HG03097 (cell line): ENCODE measurements around the gene GOLGA6L10.
"Not testable (repeated sequence)": the region's sequence is repeated elsewhere in the genome, so short reads cannot be mapped to it uniquely, and the experiment has no call there.

Source experiments
- ATAC-seq: cut with Tn5 transposase; IDR thresholded peaks from one replicate; pipeline ENCODE4 v1.9.1; 2021; ENCODE audit not compliant: unreplicated experiment, low FRiP score

The GOLGA6L10 gene

DNA sequence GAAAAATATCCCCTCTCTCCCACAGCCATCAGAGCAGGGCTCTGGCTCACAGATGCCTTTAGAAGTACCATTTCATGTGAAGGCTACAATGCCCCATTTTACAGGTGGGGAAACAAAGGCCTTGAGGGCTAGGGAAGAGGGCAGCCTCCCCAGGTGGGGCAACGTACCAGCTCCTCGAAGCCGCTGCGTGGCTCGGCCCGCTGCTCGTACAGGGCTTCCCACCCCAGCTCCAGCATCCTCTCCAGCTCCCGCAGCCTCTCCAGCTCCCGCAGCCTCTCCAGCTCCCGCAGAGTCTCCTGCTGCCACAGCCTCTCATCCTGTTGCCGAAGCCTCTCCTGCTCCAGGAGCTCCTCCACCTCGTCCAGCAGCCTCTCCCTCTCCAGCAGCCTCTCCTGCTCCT is 4.9 kb downstream of the GOLGA6L10 start:
- ATAC-seq: not testable (repeated sequence)

DNA sequence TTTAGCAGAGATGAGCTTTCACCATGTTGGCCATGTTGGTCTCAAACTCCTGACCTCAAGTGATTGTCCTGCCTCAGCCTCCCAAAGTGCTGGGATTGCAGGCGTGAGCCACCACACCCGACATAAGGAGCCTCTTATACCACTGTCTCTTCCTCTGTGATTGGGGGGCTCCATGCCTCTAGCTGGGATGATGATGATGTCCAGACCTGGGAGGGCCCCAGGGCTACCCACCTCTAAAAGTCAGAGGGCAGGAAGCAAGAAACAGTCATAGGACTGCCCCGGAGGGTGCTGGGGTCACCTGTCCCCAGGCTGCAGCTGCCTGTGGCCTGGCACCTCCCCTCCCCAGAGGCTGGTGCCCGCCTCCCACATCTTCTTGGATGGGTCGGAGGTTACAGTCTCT is 5.4 kb downstream of the GOLGA6L10 start:
- not testable (repeated sequence) for ATAC-seq

DNA sequence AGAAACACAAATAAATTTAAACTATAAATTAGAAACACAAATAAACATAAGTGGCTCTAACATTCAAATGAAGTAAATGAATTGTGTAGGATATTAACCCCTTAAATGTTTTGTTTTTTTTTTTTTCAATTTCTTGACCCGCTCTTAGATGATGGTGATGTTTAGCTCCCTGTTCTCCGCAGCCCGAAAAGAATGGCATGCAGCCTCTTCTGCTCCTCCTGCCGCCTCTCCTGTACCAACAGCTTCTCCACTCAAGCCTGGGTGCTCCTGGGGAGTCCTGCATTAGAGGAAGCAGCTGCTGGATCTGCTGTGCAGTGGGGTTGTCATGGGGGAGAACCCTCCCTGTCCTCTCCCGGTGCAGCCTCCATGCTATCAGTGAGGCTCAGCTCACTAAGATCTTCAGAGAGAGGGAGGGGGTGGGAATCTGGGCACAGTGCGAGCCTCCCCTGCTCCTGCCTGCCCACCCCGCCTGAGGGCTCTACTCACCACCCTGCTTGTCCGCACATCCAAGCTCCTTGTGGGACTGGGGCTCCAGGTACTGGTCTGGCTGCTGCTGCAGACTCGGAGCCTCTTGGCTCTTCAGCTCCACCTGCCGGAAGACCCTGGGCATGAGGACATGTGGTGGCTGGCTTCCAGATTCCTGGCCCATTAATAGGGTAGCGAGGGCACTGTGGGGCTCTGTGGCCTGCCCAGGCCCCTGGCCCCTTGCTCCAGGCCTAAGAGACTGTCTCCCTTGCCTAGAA is 6.5 kb downstream of the GOLGA6L10 start:
- ATAC-seq: not testable (repeated sequence)

DNA sequence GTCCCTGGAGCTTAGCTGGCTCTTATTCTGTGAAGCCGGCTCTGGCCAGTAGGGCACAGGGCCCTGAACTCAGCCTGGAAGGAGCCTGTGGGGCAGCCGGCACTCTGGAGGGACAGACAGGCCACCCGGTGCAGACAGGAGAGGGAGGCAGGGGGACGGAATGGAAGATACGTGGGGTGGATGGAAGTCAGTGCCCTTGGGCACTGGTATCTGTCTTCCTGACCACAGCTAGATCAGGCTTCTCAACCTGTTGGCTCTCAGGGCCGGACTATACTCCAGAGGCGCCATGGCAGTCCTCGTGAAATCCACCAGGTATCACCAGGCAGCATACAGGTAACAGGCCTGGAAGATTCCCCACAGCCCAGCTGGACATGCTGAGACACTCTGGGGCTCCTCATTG is 10.7 kb downstream of the GOLGA6L10 start:
- ATAC-seq: not testable (repeated sequence)

DNA sequence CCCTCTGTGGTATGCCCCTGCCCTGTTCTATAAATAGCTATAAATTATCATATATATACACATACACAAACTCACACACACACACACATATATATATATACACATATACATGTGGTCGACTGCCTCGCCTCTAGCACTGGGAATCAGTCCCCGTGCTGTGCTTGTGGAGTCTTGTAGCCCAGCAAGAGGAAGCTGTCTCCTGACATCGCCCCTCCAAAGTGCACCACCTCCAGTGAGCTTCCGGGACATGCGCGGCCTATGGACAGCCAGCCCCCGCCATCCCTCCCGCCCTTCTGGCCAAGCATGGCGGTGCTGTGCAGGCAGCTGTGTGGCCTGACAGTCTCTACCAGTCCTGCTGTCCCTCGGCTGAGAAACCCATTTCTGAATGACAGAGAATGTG is 11.2 kb downstream of the GOLGA6L10 start:
- not testable (repeated sequence) for ATAC-seq

DNA sequence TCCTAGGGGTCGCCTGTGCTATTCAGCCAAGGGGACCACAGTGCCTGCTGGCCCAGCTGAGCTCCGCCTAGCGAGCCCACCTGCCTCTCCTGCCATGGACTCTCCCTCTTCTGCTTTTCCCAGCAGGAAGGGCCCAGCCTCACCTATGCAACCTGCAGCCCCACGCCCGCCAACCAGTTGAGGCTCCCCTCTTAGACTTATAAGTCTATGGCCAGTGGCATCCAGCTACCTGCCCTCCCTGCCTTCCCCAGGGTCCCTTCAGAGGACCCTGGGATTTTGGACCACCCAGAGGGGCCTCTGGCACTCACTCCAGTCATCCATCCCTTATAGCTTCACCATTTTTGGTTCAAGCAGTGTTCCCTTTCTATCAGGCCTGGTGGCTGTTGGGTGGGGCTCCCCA is 12.2 kb downstream of the GOLGA6L10 start:
- not testable (repeated sequence) for ATAC-seq

DNA sequence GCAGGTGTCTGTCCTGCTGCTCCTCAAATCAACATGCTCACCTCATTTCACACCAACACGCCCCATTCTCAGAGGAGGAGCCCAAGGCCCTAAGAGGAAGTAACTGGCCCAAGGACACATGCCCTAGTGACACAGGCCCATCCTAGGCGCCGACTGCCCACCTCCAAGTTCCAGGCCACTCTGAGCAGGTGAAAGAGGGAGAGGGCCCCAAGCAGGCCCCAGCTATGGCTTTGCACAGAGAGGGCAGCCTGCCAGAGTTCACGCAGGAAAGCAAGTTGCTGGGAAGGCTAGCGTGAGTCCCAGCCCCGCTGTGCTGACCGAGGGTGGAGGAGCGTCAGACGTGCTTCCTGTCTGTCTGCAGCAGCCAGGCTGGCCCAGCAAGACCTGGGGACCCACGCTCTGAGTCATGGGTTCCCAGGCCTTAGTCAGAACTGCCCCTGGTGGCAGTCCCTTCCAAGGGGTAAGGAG is 13.1 kb downstream of the GOLGA6L10 start:
- peak; percentile 66 for ATAC-seq

DNA sequence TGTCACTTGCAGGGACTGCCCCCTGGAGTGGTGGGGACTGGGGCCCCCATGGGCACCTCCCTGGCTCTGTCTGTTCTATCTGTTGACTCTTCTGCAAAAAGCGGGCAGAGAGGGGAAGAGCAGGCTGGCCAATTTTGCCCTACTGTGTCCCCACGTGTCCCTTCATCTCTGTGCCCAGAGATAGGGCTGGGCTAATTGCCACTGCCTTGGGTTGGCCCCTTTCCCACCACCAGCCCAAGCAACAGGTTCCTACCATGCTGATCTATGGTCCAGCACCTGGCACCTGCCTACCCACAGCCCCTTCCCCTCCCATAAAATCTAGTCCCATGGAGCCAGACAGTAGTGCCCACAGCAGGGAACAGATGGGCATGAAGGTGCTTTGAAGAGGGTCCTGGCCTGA is 14.3 kb downstream of the GOLGA6L10 start:
- ATAC-seq: not testable (repeated sequence)

DNA sequence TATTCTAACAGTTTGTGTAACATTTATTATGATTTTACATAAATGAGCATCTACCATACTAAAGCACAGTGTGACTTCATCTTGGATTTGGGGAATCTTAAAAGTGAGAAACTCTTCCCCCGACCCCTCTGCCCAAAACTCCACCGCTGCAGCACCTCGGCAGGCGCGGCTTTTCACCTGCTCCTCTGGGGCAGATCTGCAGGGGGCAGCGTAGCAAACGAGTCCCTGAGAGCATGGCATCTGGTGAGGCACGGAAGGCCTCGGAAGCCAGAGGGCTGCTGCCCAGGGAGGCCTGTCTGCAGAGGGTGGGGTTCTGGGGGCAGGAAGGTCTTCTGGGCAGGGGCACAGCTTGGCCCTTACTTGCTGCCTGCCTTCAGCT is 14.7 kb downstream of the GOLGA6L10 start:
- ATAC-seq: not testable (repeated sequence)

DNA sequence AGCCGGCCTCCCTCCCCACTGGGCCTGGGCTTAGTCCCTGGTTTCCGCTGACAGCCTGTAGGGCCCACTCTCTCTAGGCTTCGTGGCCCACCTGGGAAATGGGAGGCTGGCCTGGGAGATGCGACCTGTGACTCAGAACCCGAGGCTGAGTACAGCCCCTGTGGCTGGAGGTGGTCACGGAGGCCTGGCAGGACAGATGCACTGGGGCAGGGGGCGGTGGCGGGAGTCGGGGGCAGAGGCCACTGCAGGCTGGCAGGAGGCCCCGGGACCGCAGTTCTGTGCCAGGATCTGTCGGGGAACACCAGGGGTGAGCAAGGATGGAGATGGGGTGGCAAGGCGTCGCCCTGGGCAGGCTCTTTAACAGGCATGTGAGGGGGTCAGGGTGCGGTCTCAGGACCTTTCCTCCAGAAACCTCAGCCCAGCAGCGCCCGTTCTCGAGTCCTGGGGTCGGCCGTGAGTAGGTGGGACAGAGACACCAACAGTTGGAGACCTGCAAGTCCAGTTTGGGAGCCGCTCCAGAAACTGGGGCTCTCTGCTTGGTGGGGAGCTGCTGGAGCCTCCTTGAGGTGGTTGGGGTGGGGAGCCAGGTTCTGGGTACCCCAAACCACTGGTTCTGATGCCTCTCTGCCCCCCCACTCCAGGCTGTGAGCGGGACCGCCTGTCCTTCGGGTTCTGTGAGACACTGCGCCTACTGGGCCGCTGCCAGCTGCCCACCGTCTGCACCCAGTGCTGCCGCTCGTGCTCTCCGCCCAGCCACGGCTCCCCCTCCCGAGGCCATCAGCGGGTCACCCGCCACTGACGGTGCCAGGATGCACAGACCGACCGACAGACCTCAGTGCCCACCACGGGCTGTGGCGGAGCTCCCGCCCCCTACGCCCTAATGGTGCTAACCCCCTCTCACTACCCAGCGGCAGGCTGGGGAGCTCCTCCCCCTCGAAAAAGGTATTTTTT is 15.4 kb downstream of the GOLGA6L10 start:
- ATAC-seq: not testable (repeated sequence)

DNA sequence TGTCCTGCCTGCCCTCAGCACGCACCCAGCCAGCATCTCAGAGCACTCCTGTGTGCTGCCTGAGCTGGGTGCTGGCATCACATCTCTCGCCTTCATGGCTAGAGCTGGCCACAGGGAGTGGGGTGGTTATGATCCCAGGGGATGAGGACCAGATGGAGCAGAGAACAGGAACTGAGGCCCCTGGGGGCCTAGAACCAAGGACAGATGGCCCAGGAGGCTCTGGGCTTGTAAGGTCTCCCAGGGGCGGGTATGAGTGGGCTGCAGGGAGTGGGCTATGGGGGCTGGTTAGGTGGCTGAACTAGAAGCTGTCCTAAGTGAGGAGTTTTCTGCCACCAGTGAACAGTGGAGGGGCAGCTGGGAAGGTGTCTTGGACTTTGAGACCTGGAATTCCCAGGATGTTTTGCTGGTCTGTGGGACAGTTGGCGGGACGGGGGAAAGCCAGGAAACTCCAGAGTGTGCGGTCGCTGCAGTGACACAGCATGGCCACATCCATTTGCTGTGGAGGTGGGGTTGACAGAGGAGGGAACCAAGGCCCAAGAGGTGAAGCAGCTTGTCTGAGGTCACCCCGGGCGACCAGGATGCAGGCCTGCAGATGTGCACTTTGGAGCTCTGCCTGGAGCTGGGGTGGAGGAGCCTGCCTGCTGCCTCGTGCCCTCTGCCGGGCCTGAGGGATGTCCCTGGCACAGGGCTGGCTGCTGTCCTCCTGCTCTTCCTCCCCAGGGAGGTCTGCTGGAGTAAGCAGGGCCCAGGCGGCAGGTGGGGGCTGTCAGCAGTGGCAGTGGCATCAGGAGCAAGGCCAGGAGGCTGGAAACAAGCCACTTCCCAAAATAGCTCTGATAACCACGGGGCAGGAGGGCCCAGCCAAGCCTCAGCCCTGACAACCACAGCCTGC is 16.3 kb downstream of the GOLGA6L10 start:
- ATAC-seq: not testable (repeated sequence)

DNA sequence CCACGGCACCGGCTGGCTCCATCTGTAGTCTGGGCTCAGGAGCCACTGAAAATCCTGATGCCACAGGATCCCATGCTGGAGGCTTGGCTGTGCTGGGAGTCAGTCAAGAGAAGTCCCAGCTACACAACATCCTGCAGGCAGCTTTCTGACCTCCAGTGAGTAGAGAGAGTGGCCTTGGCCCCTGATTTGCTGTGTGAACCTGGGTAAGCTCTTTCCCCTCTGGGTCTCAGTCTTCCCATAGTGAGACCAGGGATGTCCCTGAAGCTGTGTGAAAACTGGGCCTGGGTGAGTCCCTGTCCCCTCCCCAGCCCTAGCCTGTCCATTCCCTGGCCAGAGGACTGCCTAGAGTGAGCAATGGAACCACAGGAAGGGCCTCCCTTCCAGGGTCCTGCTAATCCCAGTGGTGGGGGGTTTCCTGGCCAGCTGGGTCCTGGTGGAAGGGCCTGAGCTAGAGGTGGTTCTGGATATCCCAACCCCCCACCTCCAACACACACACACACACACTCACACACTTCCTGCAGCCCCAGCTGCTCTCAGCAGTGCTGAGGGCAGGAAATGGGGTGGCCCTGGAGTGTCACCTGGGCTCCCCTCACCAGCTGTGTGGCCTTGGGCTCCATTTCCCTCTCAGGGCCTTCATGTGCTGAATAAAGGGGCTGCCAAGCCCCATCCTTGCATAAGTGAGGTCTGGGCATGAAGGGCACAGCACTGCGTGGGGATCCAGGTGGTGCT is 17.5 kb downstream of the GOLGA6L10 start:
- ATAC-seq: not testable (repeated sequence)

DNA sequence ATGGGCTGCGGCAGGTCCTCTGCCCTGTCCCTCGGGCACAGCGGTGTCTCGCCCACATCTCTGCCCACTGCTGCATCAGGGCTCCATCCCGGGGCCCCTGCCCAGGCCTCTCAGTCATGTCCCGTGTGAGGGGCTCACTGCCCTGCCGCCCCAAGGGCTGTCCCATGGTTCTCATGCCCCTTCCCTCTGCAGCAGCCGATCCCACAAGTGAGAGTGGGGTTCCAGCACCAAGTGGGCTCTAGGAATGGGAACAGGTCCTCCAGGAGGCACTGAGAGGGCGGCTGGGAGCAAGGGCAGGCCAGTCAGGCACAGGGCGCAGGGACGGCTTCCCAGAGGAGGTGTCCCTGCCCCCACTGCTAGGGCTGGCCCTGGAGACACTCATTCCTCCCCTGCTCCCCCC is 18.4 kb downstream of the GOLGA6L10 start:
- not testable (repeated sequence) for ATAC-seq

DNA sequence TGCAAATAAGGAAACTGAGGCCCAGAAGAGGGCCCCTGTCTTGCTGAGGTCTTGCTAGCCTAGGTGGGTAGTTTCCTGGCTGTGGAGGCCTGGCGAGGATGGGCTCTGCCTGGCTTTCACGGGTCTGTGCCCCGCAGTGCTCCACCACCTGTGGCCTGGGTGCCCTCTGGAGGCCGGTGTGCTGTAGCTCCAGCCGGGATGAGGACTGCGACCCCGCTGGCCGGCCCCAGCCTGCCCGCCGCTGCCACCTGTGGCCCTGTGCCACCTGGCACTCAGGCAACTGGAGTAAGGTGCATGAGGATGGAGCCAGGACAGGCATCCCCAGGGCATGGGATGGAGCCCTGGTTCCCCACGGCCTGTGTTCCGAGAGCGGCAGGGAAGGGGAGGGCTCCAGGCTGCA is 20.2 kb downstream of the GOLGA6L10 start:
- ATAC-seq: not testable (repeated sequence)

DNA sequence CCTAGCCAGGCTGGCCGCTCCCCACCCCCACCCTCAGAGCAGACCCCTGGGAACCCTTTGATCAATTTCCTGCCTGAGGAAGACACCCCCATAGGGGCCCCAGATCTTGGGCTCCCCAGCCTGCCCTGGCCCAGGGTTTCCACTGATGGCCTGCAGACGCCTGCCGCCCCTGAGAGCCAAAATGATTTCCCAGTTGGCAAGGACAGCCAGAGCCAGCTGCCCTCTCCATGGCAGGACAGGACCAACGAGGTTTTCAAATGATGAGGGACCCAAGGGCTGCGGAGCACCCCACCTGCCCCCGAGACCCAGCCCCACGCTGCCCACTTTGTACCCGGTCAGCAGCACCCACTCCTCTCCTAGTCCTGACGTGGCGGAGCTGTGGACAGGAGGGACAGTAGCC is 21.9 kb downstream of the GOLGA6L10 start:
- not testable (repeated sequence) for ATAC-seq

DNA sequence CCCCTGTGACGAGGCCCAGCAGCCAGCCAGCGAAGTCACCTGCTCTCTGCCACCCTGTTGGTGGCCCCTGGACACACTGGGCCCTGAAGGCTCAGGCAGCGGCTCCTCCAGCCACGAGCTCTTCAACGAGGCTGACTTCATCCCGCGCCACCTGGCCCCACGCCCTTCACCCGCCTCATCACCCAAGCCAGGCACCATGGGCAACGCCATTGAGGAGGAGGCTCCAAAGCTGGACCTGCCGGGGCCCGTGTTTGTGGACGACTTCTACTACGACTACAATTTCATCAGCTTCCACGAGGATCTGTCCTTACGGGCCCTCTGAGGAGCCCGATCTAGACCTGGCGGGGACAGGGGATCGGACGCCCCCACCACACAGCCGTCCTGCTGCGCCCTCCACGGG is 22.4 kb downstream of the GOLGA6L10 start:
- not testable (repeated sequence) for ATAC-seq

DNA sequence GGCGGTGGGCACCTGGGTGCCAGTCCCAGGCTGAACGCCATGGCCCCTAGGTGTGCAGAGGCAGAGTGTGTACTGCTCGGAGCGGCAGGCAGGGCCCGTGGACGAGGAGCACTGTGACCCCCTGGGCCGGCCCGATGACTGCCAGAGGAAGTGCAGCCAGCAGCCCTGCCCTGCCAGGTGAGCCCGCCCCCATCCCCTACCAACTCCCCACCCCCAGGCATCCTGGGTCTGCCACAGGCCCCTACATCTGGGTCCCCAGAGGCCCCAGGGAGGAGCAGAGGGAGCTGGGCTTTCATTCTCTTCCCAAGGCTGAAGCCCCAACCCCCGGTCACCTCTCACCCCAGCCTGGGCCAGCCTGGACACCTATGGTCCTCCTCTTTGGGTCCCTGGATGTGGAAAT is 23.6 kb downstream of the GOLGA6L10 start:
- ATAC-seq: not testable (repeated sequence)

DNA sequence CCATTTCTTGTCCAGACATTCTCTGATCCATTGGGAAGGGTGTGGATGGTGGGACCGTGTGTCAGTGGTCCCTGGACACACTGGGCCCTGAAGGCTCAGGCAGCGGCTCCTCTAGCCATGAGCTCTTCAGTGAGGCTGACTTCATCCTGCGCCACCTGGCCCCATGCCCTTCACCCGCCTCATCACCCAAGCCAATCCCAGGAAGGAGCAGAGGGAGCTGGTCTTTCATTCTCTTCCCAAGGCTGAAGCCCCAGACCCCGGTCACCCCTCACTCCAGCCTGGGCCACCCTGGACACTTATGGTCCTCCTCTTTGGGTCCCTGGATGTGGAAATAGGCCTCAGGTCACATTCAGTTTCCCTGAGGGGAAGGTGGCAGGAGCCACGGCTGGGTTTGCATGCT is 24.4 kb downstream of the GOLGA6L10 start:
- not testable (repeated sequence) for ATAC-seq

DNA sequence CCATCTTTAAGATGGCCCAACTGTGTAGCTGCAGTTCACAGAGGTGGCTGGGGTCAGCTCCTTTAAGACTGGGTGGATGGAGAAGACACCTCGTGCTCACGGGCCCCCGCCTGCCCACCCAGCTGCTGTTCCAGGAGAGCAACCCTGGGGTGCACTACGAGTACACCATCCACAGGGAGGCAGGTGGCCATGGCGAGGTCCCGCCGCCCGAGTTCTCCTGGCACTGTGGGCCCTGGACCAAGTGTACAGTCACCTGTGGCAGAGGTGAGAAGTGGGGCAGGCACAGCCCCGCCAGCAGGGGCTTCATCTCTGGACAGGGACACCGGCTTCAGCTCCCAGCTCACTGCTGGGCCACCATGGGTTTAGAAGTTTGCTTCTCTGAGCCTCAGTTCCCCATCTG is 26.8 kb downstream of the GOLGA6L10 start:
- not testable (repeated sequence) for ATAC-seq

DNA sequence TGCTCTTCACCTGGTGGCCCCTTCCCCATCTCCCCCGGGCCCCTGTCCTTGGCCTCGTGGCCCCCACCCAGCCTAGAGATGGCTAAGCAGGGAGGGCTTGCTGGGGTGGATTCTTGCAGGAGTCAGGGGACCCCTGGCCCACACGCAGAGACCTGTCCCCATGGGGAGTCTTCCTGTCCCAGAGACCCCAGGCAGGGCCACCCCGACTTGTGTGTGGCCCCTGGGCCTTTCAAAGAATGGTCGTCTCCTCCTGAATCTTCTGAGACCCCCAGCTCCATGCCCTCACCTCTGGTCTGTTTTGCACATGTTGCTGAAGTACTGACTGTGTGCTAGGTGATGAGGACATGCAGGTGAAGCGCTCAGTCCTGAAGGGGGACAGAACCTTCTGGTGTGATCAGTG is 28.4 kb downstream of the GOLGA6L10 start:
- ATAC-seq: not testable (repeated sequence)
